B cell (primary cell): Measurements from ENCODE around the gene RCOR3. TPM values are rescaled to one million over a fixed set of nuclear protein-coding genes. Genes with fewer than 3 reads are reported as not detected.
"Not testable (repeated sequence)": the region's sequence is repeated elsewhere in the genome, so short reads cannot be mapped to it uniquely, and the experiment has no call there.

Experiments
- ATAC-seq: fragments of 200-7000 bp; cut with Tn5 transposase; one replicate; pipeline ENCODE4 v1.10.0; 2021; ENCODE audit warnings: low read depth, mild to moderate bottlenecking, moderate number of reproducible peaks, moderate library complexity
- CTCF ChIA-PET: fragments of 350-600 bp; sonication (Branson Sonifier 250); formaldehyde crosslinking; loops from one replicate; lab custom pipeline; 2021; ENCODE audit warnings: antibody characterized with exemption, inconsistent platforms; lab: Charles Lee
- POLR2A ChIA-PET: fragments of 350-600 bp; sonication (Branson Sonifier 250); formaldehyde crosslinking; loops from one replicate; lab custom pipeline; 2021; ENCODE audit warnings: antibody characterized with exemption; lab: Charles Lee
- DNase-seq: peaks from one replicate; pipeline ENCODE4 v3.0.0; 2013
- H2AFZ ChIP-seq: 2 replicates; pipeline ENCODE4 v1.6.1; 2012; ENCODE audit warnings: mild to moderate bottlenecking, low read depth, low read length; ENCODE audit not compliant: insufficient read depth, poor library complexity, severe bottlenecking
- H3K27ac ChIP-seq, 2 donors: 1 replicate in 1 of 2; 2 replicates in 1 of 2; pipeline ENCODE4 v1.5.1; 2012 to 2013; ENCODE audit warnings: low read length in 2 of 2, mild to moderate bottlenecking in 2 of 2, moderate library complexity in 1 of 2
- H3K27me3 ChIP-seq, 4 experiments: fragments of 200-600 bp in 1 of 4; sonication (generic) in 1 of 4; replicated peaks in 1 of 4; 1 replicate in 2 of 4; 2 replicates in 2 of 4; pipeline versions ENCODE4 v1.6.1 to v1.7.0; 2013 to 2016; ENCODE audit warnings: low read length in 3 of 4, mild to moderate bottlenecking in 2 of 4, mixed read lengths in 1 of 4, moderate library complexity in 1 of 4; ENCODE audit not compliant: insufficient read depth in 4 of 4, control insufficient read depth in 3 of 4; ENCODE audit errors: control extremely low read depth in 1 of 4
- H3K36me3 ChIP-seq, 2 experiments: replicated peaks in 1 of 2; 1 replicate in 1 of 2; 2 replicates in 1 of 2; pipeline versions ENCODE4 v1.6.1 to v1.7.1; 2013; ENCODE audit warnings: low read length in 1 of 2; ENCODE audit not compliant: insufficient read depth in 2 of 2, control insufficient read depth in 1 of 2; ENCODE audit errors: control extremely low read depth in 1 of 2, extremely low read depth in 1 of 2
- H3K4me1 ChIP-seq, 2 donors: fragments of 200-600 bp in 1 of 2; sonication (generic) in 1 of 2; 1 replicate in 1 of 2; 2 replicates in 1 of 2; pipeline versions ENCODE4 v1.5.1 to v1.6.1; 2013 to 2017; ENCODE audit warnings: low read length in 2 of 2; ENCODE audit not compliant: control insufficient read depth in 2 of 2, insufficient read depth in 2 of 2
- H3K4me2 ChIP-seq: replicated peaks from 2 replicates; pipeline ENCODE3; 2012; ENCODE audit warnings: mild to moderate bottlenecking, low read depth, low read length; ENCODE audit not compliant: poor library complexity, severe bottlenecking
- H3K4me3 ChIP-seq, 5 experiments: fragments of 200-600 bp in 1 of 5; sonication (generic) in 1 of 5; 1 replicate in 3 of 5; 2 replicates in 2 of 5; pipeline versions ENCODE4 v1.5.1 to v1.7.0; 2011 to 2016; ENCODE audit warnings: low read length in 4 of 5, mild to moderate bottlenecking in 4 of 5, low read depth in 2 of 5, control low read depth in 1 of 5, moderate library complexity in 1 of 5; ENCODE audit not compliant: insufficient read depth in 1 of 5; ENCODE audit errors: control extremely low read depth in 1 of 5, extremely low read depth in 1 of 5
- H3K79me2 ChIP-seq: fragments of 200-600 bp; sonication (generic); one replicate; pipeline ENCODE4 v1.6.0; 2016; ENCODE audit warnings: low read length; ENCODE audit not compliant: control insufficient read depth, insufficient read depth
- H3K9ac ChIP-seq: fragments of 200-600 bp; sonication (generic); 2 replicates; pipeline ENCODE4 v1.6.1; 2017; ENCODE audit warnings: mild to moderate bottlenecking, low read length, moderate library complexity
- H3K9me3 ChIP-seq, 3 donors: one replicate each; pipeline versions ENCODE4 v1.6.1 to v1.7.1; 2013; ENCODE audit warnings: low read length in 2 of 3; ENCODE audit not compliant: control insufficient read depth in 2 of 3, insufficient read depth in 1 of 3; ENCODE audit errors: control extremely low read depth in 1 of 3
- H4K20me1 ChIP-seq: 2 replicates; pipeline ENCODE4 v1.6.0; 2012; ENCODE audit warnings: mild to moderate bottlenecking, low read length; ENCODE audit not compliant: insufficient read depth, control insufficient read depth, poor library complexity, severe bottlenecking
- H3K27ac Mint-ChIP-seq: one replicate; pipeline ENCODE4 v1.8.0; 2021; ENCODE audit warnings: mixed read lengths
- H3K27me3 Mint-ChIP-seq: one replicate; pipeline ENCODE4 v1.8.0; 2021; ENCODE audit warnings: mixed read lengths
- H3K4me1 Mint-ChIP-seq: one replicate; pipeline ENCODE4 v1.8.0; 2021; ENCODE audit warnings: mixed read lengths
- H3K4me3 Mint-ChIP-seq: one replicate; pipeline ENCODE4 v1.8.0; 2021; ENCODE audit warnings: mixed read lengths
- H3K9me3 Mint-ChIP-seq: one replicate; pipeline ENCODE4 v1.8.0; 2022; ENCODE audit warnings: mixed read lengths; ENCODE audit not compliant: insufficient read depth
- EZH2 ChIP-seq: IDR thresholded peaks from 2 replicates; pipeline ENCODE4 v1.6.1; 2012; ENCODE audit warnings: borderline replicate concordance, low read depth, mild to moderate bottlenecking, moderate library complexity, low read length; ENCODE audit not compliant: insufficient read depth, poor library complexity, severe bottlenecking
- WGBS: methylation state at CpG from one replicate; pipeline ENCODE4 v1.1.5; 2013; ENCODE audit warnings: missing lambda C conversion rate; ENCODE audit not compliant: insufficient coverage; 5-methylcytosine and 5-hydroxymethylcytosine counted together
- intact Hi-C: fragments of 100-400 bp; cut with micrococcal nuclease; formaldehyde crosslinking; loops from one replicate; pipeline ENCODE4 v1.10.0; 2022
- polyA plus RNA-seq: library from polyadenylated mRNA; depleted of rRNA; stranded (reverse); fragments of >200 nt; gene quantifications from 2 replicates; pipeline ENCODE4 v1.2.3, GENCODE V29; 2012
- total RNA-seq, 2 donors: library from RNA; stranded (reverse); fragments of 120-200 nt in 1 of 2; gene quantifications; 1 replicate in 1 of 2; 2 replicates in 1 of 2; pipeline versions ENCODE4 v1.2.3 to v1.2.4, GENCODE V29; 2013 to 2022
- TF ChIP-seq, protein P1 (sequence below): fragments of 200-600 bp; IDR thresholded peaks from one replicate; pipeline ENCODE4 v1.8.0; 2022; ENCODE audit warnings: antibody characterized with exemption, mild to moderate bottlenecking

The RCOR3 gene
- total and polyA plus RNA-seq, 2 donors (not counting 1 experiment from before 2014, with no cell fraction given) = 42.7 to 120 TPM

DNA sequence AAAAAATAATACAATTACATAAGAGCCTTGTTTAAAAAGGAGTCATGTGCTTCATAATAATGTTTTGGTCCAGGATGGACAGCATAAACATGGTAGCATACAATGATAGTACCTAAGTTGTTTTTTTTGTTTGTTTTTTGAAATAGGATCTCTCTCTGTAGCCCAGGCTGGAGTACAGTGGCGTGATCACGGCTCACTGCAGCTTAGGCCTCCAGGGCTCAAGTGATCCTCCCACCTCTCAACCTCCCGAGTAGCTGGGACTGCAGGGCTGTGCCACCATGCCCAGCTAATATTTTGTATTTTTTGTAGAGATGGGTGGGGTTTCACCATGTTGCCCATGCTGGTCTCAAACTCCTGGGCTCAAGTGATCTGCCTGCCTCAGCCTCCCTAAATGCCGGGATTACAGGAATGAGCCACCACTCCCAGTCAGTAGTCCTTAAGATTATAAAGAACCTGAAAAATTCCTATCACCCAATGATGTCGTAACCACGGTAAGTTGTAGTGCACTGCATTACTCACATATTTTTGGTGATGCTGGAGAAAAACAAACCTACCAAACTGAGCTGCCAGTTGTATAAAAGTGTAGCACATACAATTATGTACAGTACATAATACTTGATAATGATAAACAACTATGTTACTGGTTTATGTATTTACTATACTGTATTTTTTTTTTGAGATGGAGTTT, 22.4 kb upstream of the RCOR3 start:
- TF ChIP-seq, protein P1, sequence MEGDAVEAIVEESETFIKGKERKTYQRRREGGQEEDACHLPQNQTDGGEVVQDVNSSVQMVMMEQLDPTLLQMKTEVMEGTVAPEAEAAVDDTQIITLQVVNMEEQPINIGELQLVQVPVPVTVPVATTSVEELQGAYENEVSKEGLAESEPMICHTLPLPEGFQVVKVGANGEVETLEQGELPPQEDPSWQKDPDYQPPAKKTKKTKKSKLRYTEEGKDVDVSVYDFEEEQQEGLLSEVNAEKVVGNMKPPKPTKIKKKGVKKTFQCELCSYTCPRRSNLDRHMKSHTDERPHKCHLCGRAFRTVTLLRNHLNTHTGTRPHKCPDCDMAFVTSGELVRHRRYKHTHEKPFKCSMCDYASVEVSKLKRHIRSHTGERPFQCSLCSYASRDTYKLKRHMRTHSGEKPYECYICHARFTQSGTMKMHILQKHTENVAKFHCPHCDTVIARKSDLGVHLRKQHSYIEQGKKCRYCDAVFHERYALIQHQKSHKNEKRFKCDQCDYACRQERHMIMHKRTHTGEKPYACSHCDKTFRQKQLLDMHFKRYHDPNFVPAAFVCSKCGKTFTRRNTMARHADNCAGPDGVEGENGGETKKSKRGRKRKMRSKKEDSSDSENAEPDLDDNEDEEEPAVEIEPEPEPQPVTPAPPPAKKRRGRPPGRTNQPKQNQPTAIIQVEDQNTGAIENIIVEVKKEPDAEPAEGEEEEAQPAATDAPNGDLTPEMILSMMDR = no peak
- no peak for TF ChIP-seq EZH2
- no peak overlapping the region for H3K4me2 ChIP-seq
- no peak for ATAC-seq
- H3K27ac Mint-ChIP-seq = no peak overlapping the region
- H3K27ac ChIP-seq = no peak overlapping the region
- no peak overlapping the region for H3K4me3 Mint-ChIP-seq
- no peaks in the 10 kb centered on the region for H3K4me1 Mint-ChIP-seq
- H3K4me3 ChIP-seq = no peak overlapping the region
- H4K20me1 ChIP-seq = no peaks in the 10 kb centered on the region
- no peaks in the 10 kb centered on the region for H3K9me3 ChIP-seq
- H3K36me3 ChIP-seq = no peaks in the 10 kb centered on the region
- H2AFZ ChIP-seq = no peak overlapping the region
- no peaks in the 10 kb centered on the region for H3K4me1 ChIP-seq
- H3K27me3 ChIP-seq = peaks cover 0 to 3% (median under 1%) of the 10 kb centered on the region in 4 experiments
- no peak overlapping the region for H3K9ac ChIP-seq
- ChIA-PET CTCF (no interaction called here), POLR2A (no interaction called here)
- 100% methylated on average over 1 of the region's 6 CpGs for WGBS
- no peaks in the 10 kb centered on the region for H3K79me2 ChIP-seq
- H3K27me3 Mint-ChIP-seq = peaks cover 8% of the 10 kb centered on the region
- no peak for DNase-seq
- peaks cover 3% of the 10 kb centered on the region for H3K9me3 Mint-ChIP-seq
- intact Hi-C loops = no loop called here

DNA sequence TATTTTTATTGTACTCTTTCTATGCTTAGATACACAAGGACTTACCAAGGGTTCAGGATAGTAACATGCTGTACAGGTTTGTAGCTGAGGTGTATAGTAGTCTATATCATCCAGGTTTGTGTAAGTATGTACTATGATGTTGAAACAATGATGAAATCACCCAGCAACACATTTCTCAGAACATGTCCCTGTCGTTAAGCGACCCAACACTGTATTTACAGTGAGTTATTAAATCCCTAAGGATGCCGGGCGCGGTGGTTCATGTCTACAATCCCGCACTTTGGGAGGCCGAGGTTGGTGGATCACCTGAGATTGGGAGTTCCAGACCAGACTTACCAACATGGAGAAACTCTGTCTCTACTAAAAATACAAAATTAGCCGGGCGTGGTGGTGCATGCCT, 21.6 kb upstream of the RCOR3 start:
- no peak overlapping the region for H3K4me3 Mint-ChIP-seq
- H3K27ac ChIP-seq = no peak overlapping the region

DNA sequence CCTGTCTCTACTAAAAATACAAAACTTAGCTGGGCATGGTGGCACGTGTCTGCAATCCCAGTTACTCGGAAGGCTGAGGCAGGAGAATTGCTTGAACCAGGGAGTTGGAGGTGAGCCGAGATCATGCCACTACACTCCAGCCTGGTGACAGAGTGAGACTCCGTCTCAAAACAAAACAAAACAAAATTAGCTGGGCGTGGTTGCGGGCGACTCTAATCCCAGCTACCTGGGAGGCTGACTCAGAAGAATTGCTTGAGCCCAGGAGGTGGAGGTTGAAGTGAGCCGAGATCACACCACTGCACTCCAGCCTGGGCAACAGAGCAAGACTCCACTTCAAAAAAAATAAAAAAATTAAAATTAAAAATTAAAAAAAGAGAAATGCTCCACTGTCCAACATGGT, 18.6 kb upstream of the RCOR3 start:
- H3K4me1 Mint-ChIP-seq, H3K4me2 ChIP-seq, H3K4me3 ChIP-seq, ATAC-seq, DNase-seq, POLR2A ChIA-PET, intact Hi-C loops, H3K36me3 ChIP-seq, H3K9me3 ChIP-seq, H3K27me3 ChIP-seq, H3K9me3 Mint-ChIP-seq, H3K27ac Mint-ChIP-seq, H2AFZ ChIP-seq, H3K4me3 Mint-ChIP-seq, H3K79me2 ChIP-seq, H4K20me1 ChIP-seq, H3K4me1 ChIP-seq, H3K27ac ChIP-seq, H3K9ac ChIP-seq: not testable (repeated sequence)
- CTCF ChIA-PET = interaction anchor here (0.6 kb wide), 1 partner anchor 270 kb away, joined by 3 read pairs; no protein-coding TSS in a partner anchor
- whole genome bisulfite sequencing = 95% methylated on average over 4 of the region's 8 CpGs
- peaks cover 22% of the 10 kb centered on the region for H3K27me3 Mint-ChIP-seq

More for the DNA sequence above, 21.6 kb upstream of the RCOR3 start:
- Histone ChIP-seq H3K9me3 (no peaks in the 10 kb centered on the region), H3K4me2 (no peak overlapping the region), H3K4me3 (no peak overlapping the region), H4K20me1 (no peaks in the 10 kb centered on the region), H3K9ac (no peak overlapping the region), H3K27me3 (peaks cover 0 to 3% (median 1%) of the 10 kb centered on the region in 4 experiments), H3K4me1 (no peaks in the 10 kb centered on the region), H2AFZ (no peak overlapping the region), H3K36me3 (no peaks in the 10 kb centered on the region), H3K79me2 (no peaks in the 10 kb centered on the region)
- intact Hi-C loops = no loop called here
- DNase-seq (no peak), ATAC-seq (no peak)
- H3K4me1 Mint-ChIP-seq = no peaks in the 10 kb centered on the region
- no peak overlapping the region for H3K27ac Mint-ChIP-seq
- no peak for TF ChIP-seq EZH2
- TF ChIP-seq, protein P1 = no peak
- WGBS = 100% methylated on average over 5 of the region's 9 CpGs
- peaks cover 13% of the 10 kb centered on the region for H3K27me3 Mint-ChIP-seq
- H3K9me3 Mint-ChIP-seq = peaks cover 3% of the 10 kb centered on the region
- POLR2A ChIA-PET = no interaction called here
- CTCF ChIA-PET = no interaction called here
